ENCODE results near the gene MAVS. TPM values are rescaled to one million over a fixed set of nuclear protein-coding genes. Genes with fewer than 3 reads are reported as not detected.

MAVS gene
- total RNA-seq, 1 experiment from 2014 or later, result 31.7 TPM

DNA sequence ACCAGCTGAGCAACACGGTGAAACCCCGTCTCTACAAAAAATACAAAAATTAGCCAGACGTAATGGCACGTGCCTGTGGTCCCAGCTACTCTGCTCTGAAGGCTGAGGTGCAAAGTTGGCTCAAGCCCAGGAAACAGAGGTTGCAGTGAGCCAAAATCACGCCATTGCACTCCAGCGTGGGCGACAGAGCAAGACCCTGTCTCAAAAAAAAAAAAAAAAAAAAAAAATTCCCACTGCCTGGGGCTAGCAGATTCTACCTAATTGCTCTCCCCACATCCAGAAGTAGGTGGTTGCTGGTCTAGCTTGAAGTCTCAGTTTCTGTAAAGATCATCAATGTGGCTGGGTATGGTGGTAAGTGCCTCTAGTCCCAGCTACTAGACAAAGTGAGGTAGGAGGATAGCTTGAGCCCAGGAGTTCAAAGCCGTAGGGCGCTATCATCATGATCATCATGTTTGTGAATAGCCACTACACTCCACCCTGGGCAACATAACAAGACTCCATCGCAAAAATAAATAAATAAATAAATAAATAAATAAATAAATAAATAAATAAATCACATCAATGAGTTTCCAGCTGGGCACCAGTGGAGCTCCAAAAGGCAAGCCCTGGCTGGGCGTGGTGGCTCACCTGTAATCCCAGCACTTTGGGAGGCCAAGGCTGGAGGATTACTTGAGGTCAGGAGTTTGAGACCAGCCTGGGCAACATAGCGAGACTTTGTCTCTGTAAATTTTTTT lies 32.6 kb upstream of the MAVS start:
- POLR2A ChIA-PET, result interaction anchor here (0.7 to 3.7 kb wide), 5 partner anchors 15 to 116 kb away, joined by 3 to 24 read pairs (median 4); partner anchors contain the start of gene ADISSP
- Mint-ChIP-seq H3K27ac (ENCODE audit: low read depth, unreplicated experiment) (no peak overlapping the region), H3K4me1 (ENCODE audit: insufficient read depth, unreplicated experiment) (peaks cover 33% of the 10 kb centered on the region), H3K9me3 (ENCODE audit: unreplicated experiment) (no peaks in the 10 kb centered on the region), H3K36me3 (ENCODE audit: insufficient read depth, unreplicated experiment) (peaks cover 21% of the 10 kb centered on the region), H3K27me3 (ENCODE audit: insufficient read depth, unreplicated experiment) (no peaks in the 10 kb centered on the region), H3K4me3 (ENCODE audit: unreplicated experiment) (no peak overlapping the region)
- BruUV-seq (replicated peaks), result no TSS peak
- intact Hi-C loops (cut with micrococcal nuclease), result no loop called here
- no peak for DNase-seq (ENCODE audit: unreplicated experiment)
- TF ChIP-seq, protein P1, sequence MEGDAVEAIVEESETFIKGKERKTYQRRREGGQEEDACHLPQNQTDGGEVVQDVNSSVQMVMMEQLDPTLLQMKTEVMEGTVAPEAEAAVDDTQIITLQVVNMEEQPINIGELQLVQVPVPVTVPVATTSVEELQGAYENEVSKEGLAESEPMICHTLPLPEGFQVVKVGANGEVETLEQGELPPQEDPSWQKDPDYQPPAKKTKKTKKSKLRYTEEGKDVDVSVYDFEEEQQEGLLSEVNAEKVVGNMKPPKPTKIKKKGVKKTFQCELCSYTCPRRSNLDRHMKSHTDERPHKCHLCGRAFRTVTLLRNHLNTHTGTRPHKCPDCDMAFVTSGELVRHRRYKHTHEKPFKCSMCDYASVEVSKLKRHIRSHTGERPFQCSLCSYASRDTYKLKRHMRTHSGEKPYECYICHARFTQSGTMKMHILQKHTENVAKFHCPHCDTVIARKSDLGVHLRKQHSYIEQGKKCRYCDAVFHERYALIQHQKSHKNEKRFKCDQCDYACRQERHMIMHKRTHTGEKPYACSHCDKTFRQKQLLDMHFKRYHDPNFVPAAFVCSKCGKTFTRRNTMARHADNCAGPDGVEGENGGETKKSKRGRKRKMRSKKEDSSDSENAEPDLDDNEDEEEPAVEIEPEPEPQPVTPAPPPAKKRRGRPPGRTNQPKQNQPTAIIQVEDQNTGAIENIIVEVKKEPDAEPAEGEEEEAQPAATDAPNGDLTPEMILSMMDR (IDR thresholded peaks at IDR 0.05; ENCODE audit: unreplicated experiment), result no peak
- CTCF ChIA-PET, result interaction anchor here (0.5 to 10.7 kb wide), 6 partner anchors 14 to 198 kb away, joined by 3 to 231 read pairs (median 4); partner anchors contain the start of genes CENPB and SPEF1

DNA sequence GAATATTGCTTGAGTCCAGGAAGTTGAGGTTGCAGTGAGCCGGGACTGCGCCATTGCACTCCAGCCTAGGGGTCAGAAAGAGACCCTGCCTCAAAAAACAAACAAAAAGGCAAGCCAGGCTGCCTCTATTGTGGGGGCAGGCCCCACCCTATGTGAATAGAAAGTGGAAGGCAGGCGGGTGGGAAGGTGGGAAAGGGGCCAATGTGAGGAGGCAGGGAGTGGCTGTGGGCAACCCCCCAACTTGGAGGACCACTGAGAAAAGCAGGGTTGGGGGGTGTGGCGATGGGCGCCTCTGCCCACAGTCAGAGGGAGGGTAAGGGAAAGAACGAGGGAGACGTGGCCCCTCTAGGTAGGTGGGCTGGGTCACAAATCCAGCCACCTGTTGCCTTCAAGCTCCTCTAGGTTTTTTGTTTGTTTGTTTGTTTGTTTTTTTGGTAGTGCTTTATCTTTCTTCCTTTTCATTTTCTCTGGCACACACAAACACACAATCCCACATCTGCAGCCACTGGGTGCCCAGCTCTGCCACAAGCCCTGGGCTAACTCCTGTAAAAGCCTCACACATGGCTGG lies 31.6 kb upstream of the MAVS start:
- peaks cover 35% of the 10 kb centered on the region for H3K4me1 Mint-ChIP-seq (ENCODE audit: insufficient read depth, unreplicated experiment)
- CTCF ChIA-PET, result interaction anchor here (0.6 to 10.7 kb wide), 4 partner anchors 15 to 39 kb away, joined by 3 to 231 read pairs (median 9); partner anchors contain the start of genes CENPB and SPEF1
- no peaks in the 10 kb centered on the region for H3K9me3 Mint-ChIP-seq (ENCODE audit: unreplicated experiment)

DNA sequence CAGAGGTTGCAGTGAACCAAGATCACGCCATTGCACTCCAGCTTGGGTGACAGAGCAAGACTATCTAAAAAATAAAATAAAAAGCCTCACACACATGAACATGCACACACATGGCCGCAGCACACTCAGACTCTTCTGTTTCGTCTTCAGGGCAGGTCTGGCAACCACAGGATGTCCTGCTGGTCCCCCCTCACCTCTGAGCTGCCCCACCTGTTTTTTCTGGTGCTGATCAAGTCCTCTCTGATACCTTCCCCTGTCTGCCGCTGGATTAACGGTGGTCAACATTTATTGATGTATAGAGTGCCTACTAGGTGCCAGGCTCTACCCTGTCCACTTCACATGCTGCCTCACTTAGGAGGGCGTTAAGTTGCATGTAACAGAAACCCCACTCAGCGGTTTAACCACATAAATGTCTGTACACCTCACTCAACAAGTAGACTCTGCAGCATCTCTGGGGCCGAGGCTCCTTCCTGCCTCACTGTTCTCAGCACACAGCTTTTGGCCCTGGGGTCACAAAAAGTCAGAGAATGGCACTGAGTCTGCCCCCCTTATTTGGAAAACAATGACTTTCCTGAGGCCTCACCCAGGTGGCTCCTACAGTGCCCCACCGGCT lies 30.8 kb upstream of the MAVS start:
- no peaks in the 10 kb centered on the region for H3K9me3 Mint-ChIP-seq (ENCODE audit: unreplicated experiment)
- no peaks in the 10 kb centered on the region for H3K27me3 Mint-ChIP-seq (ENCODE audit: insufficient read depth, unreplicated experiment)
- H3K36me3 Mint-ChIP-seq (ENCODE audit: insufficient read depth, unreplicated experiment), result peaks cover 12% of the 10 kb centered on the region
- BruUV-seq (replicated peaks), result no TSS peak
- intact Hi-C loops (cut with micrococcal nuclease), result no loop called here
- TF ChIP-seq, protein P1 (IDR thresholded peaks at IDR 0.05; ENCODE audit: unreplicated experiment), result no peak
- ChIA-PET CTCF (interaction anchor here (0.5 to 10.7 kb wide), 3 partner anchors 13 to 381 kb away, joined by 4 to 231 read pairs (median 5); partner anchors contain the start of genes CENPB and SPEF1), POLR2A (interaction anchor here (0.7 kb wide), 1 partner anchor 30 kb away, joined by 3 read pairs; no protein-coding TSS in a partner anchor)
- H3K4me1 Mint-ChIP-seq (ENCODE audit: insufficient read depth, unreplicated experiment), result peaks cover 35% of the 10 kb centered on the region
- no peak for DNase-seq (ENCODE audit: unreplicated experiment)
- H3K4me3 Mint-ChIP-seq (ENCODE audit: unreplicated experiment), result no peak overlapping the region
- no peak overlapping the region for H3K27ac Mint-ChIP-seq (ENCODE audit: low read depth, unreplicated experiment)

More for the DNA sequence above, 31.6 kb upstream of the MAVS start:
- TF ChIP-seq, protein P1 (IDR thresholded peaks at IDR 0.05; ENCODE audit: unreplicated experiment), result no peak
- peaks cover 16% of the 10 kb centered on the region for H3K36me3 Mint-ChIP-seq (ENCODE audit: insufficient read depth, unreplicated experiment)
- no peaks in the 10 kb centered on the region for H3K27me3 Mint-ChIP-seq (ENCODE audit: insufficient read depth, unreplicated experiment)
- no peak overlapping the region for H3K27ac Mint-ChIP-seq (ENCODE audit: low read depth, unreplicated experiment)
- POLR2A ChIA-PET, result interaction anchor here (1.1 to 1.3 kb wide), 3 partner anchors 30 to 117 kb away, joined by 3 to 5 read pairs (median 4); partner anchors contain the start of gene ADISSP
- intact Hi-C loops (cut with micrococcal nuclease), result no loop called here
- DNase-seq (ENCODE audit: unreplicated experiment), result no peak
- no TSS peak for BruUV-seq (replicated peaks)
- no peak overlapping the region for H3K4me3 Mint-ChIP-seq (ENCODE audit: unreplicated experiment)
